WTC11 (cell line): Measurements from ENCODE around the gene TPST2. TPM values are rescaled to one million over a fixed set of nuclear protein-coding genes. Genes with fewer than 3 reads are reported as not detected.
A peak's percentile ranks its signal among the peaks of the same experiment; 100 is the strongest.

Experiments used
- ARID4B ChIP-seq: sonication (generic); formaldehyde crosslinking; IDR thresholded peaks from 2 replicates; pipeline ENCODE4 v1.8.0; 2023; ENCODE audit warnings: missing genetic modification reagents, mild to moderate bottlenecking, borderline replicate concordance
- ATF1 ChIP-seq: sonication (generic); formaldehyde crosslinking; IDR thresholded peaks from 2 replicates; pipeline ENCODE4 v1.8.1; 2023; ENCODE audit warnings: mild to moderate bottlenecking, moderate library complexity, missing genetic modification reagents
- ATF2 ChIP-seq: sonication (generic); formaldehyde crosslinking; IDR thresholded peaks from 2 replicates; pipeline ENCODE4 v1.8.1; 2022; ENCODE audit warnings: low read depth, missing genetic modification reagents, borderline replicate concordance
- ATF3 ChIP-seq: sonication (generic); formaldehyde crosslinking; conservative IDR thresholded peaks from 2 replicates; pipeline ENCODE4 v1.8.1; 2022; ENCODE audit warnings: mild to moderate bottlenecking, missing genetic modification reagents
- CBFB ChIP-seq: sonication (generic); formaldehyde crosslinking; IDR thresholded peaks from 2 replicates; pipeline ENCODE4 v1.8.1; 2022; ENCODE audit warnings: mild to moderate bottlenecking, low read depth, missing genetic modification reagents
- CREM ChIP-seq: sonication (generic); formaldehyde crosslinking; IDR thresholded peaks from 2 replicates; pipeline ENCODE4 v1.8.1; 2022; ENCODE audit warnings: mild to moderate bottlenecking, missing genetic modification reagents, moderate library complexity
- E2F5 ChIP-seq: sonication (generic); formaldehyde crosslinking; IDR thresholded peaks from 2 replicates; pipeline ENCODE4 v1.8.1; 2022; ENCODE audit warnings: mild to moderate bottlenecking, moderate library complexity, missing genetic modification reagents
- ERG ChIP-seq: fragments of 250-450 bp; sonication (Bioruptor Pico); IDR thresholded peaks from 2 replicates; pipeline ENCODE4 v1.8.0; 2021; ENCODE audit warnings: mild to moderate bottlenecking
- HMGXB4 ChIP-seq: sonication (generic); formaldehyde crosslinking; IDR thresholded peaks from 2 replicates; pipeline ENCODE4 v1.8.1; 2023; ENCODE audit warnings: mild to moderate bottlenecking, moderate library complexity, missing genetic modification reagents
- KAT7 ChIP-seq: sonication (generic); formaldehyde crosslinking; IDR thresholded peaks from 2 replicates; pipeline ENCODE4 v1.8.1; 2023; ENCODE audit warnings: missing genetic modification reagents, mild to moderate bottlenecking, borderline replicate concordance
- NFATC4 ChIP-seq: fragments of 250-450 bp; sonication (Bioruptor Pico); IDR thresholded peaks from 2 replicates; pipeline ENCODE4 v1.9.0; 2021; ENCODE audit warnings: mild to moderate bottlenecking
- OVOL2 ChIP-seq: fragments of 250-450 bp; sonication (Bioruptor Pico); IDR thresholded peaks from 2 replicates; pipeline ENCODE4 v1.9.0; 2021; ENCODE audit warnings: mild to moderate bottlenecking, borderline replicate concordance
- PREB ChIP-seq: sonication (generic); formaldehyde crosslinking; IDR thresholded peaks from 2 replicates; pipeline ENCODE4 v1.8.1; 2022; ENCODE audit warnings: mild to moderate bottlenecking, missing genetic modification reagents, moderate library complexity, borderline replicate concordance
- SP1 ChIP-seq: sonication (generic); formaldehyde crosslinking; conservative IDR thresholded peaks from 2 replicates; pipeline ENCODE4 v1.8.1; 2022; ENCODE audit warnings: missing genetic modification reagents
- USF2 ChIP-seq: sonication (generic); formaldehyde crosslinking; IDR thresholded peaks from 2 replicates; pipeline ENCODE4 v1.8.1; 2023; ENCODE audit warnings: mild to moderate bottlenecking, missing genetic modification reagents, moderate library complexity
- ZNF121 ChIP-seq: sonication (generic); formaldehyde crosslinking; IDR thresholded peaks from 2 replicates; pipeline ENCODE4 v1.8.0; 2023; ENCODE audit warnings: missing genetic modification reagents
- ZNF232 ChIP-seq: sonication (generic); formaldehyde crosslinking; IDR thresholded peaks from 2 replicates; pipeline ENCODE4 v1.8.0; 2022; ENCODE audit warnings: mild to moderate bottlenecking, missing genetic modification reagents
- ZNF512 ChIP-seq: sonication (generic); formaldehyde crosslinking; IDR thresholded peaks from 2 replicates; pipeline ENCODE4 v1.8.1; 2022; ENCODE audit warnings: missing genetic modification reagents, borderline replicate concordance
- total RNA-seq: library from RNA; stranded (reverse); gene quantifications from 3 replicates; pipeline ENCODE4 v1.2.3, GENCODE V29; 2021

Gene TPST2
- total RNA-seq, 1 experiment from 2014 or later = 84.2 TPM

- TF ChIP-seq ZNF512 (CRISPR knock-in tag) (no peak), ATF3 (CRISPR knock-in tag) (no peak), KAT7 (CRISPR knock-in tag) (peak; percentile 86; the same call in 1 of the 2 replicates), ARID4B (CRISPR knock-in tag) (peak; percentile 60; the same call in 1 of the 2 replicates), NFATC4 (no peak), ATF2 (no peak), SP1 (peak; percentile 93), CREM (peak; percentile 100), USF2 (CRISPR knock-in tag) (peak; percentile 92), OVOL2 (CRISPR knock-in tag) (no peak), E2F5 (CRISPR knock-in tag) (no peak; the same call in 1 of the 2 replicates), ZNF232 (no peak; the same call in 1 of the 2 replicates), ZNF121 (peak; percentile 31; the same call in 1 of the 2 replicates), CBFB (CRISPR knock-in tag) (peak; percentile 89; the same call in 1 of the 2 replicates), ATF1 (CRISPR knock-in tag) (peak; percentile 97; the same call in 1 of the 2 replicates), ERG (no peak), HMGXB4 (CRISPR knock-in tag) (peak; percentile 70), PREB (no peak)
Measured at GRCh38 chr22:26483439-26484359, 106.2 kb downstream of the TPST2 start, which contains the start of the genes HPS4 and SRRD (continued).
